DOHH2 (cell line): ENCODE results near the gene PDIK1L.
"Not testable (repeated sequence)": the region's sequence is repeated elsewhere in the genome, so short reads cannot be mapped to it uniquely, and the experiment has no call there.

Experiments
- H3F3A ChIP-seq: fragments of 200-600 bp; sonication (generic), shearing (Covaris generic); 2 replicates; pipeline ENCODE4 v1.6.0; 2016; ENCODE audit warnings: antibody characterized with exemption, mild to moderate bottlenecking; ENCODE audit not compliant: control insufficient read depth, insufficient read depth
- H3K27ac ChIP-seq: fragments of 200-600 bp; sonication (generic); 2 replicates; pipeline ENCODE4 v1.5.1; 2014; ENCODE audit warnings: low read depth, mild to moderate bottlenecking, low read length, moderate library complexity
- H3K27me3 ChIP-seq: fragments of 200-600 bp; sonication (generic); 2 replicates; pipeline ENCODE4 v1.6.1; 2014; ENCODE audit warnings: mild to moderate bottlenecking, low read length, mixed read lengths; ENCODE audit not compliant: control insufficient read depth
- H3K36me3 ChIP-seq: fragments of 200-600 bp; sonication (generic); 2 replicates; pipeline ENCODE4 v1.6.1; 2014; ENCODE audit warnings: mild to moderate bottlenecking, low read length, moderate library complexity, mixed read lengths; ENCODE audit not compliant: control insufficient read depth
- H3K4me1 ChIP-seq: fragments of 200-600 bp; sonication (generic); 2 replicates; pipeline ENCODE4 v1.6.1; 2014; ENCODE audit warnings: mild to moderate bottlenecking, low read length, mixed read lengths; ENCODE audit not compliant: control insufficient read depth
- H3K4me2 ChIP-seq: fragments of 200-600 bp; sonication (generic); 2 replicates; pipeline ENCODE4 v1.6.0; 2014; ENCODE audit warnings: mild to moderate bottlenecking, low read length, moderate library complexity
- H3K4me3 ChIP-seq: fragments of 200-600 bp; sonication (generic); 2 replicates; pipeline ENCODE4 v1.5.1; 2014; ENCODE audit warnings: mild to moderate bottlenecking, low read length, mixed read lengths
- H3K79me2 ChIP-seq: fragments of 200-600 bp; sonication (generic); 2 replicates; pipeline ENCODE4 v1.6.1; 2014; ENCODE audit warnings: mild to moderate bottlenecking, low read length, mixed read lengths; ENCODE audit not compliant: control insufficient read depth
- H3K9me2 ChIP-seq: fragments of 200-600 bp; sonication (generic); replicated peaks from 2 replicates; pipeline ENCODE4 v1.6.1; 2014; ENCODE audit warnings: mild to moderate bottlenecking, low read length, mixed read lengths; ENCODE audit not compliant: control insufficient read depth
- H3K9me3 ChIP-seq: fragments of 200-600 bp; sonication (generic); 2 replicates; pipeline ENCODE4 v1.6.1; 2014; ENCODE audit warnings: antibody characterized with exemption, low read length, mixed read lengths; ENCODE audit not compliant: control insufficient read depth, insufficient read depth
- H4K20me1 ChIP-seq: fragments of 200-600 bp; sonication (generic); 2 replicates; pipeline ENCODE4 v1.6.0; 2014; ENCODE audit warnings: low read depth, mild to moderate bottlenecking, antibody characterized with exemption, low read length, moderate library complexity; ENCODE audit not compliant: control insufficient read depth, insufficient read depth
- EZH2phosphoT487 ChIP-seq: fragments of 200-600 bp; sonication (generic); IDR thresholded peaks from 2 replicates; pipeline ENCODE4 v1.6.1; 2017; ENCODE audit warnings: borderline replicate concordance, mild to moderate bottlenecking, antibody characterized with exemption, low read length, moderate library complexity, mixed read lengths
- TF ChIP-seq, protein P1 (sequence below): fragments of 200-600 bp; sonication (generic); IDR thresholded peaks from one replicate; pipeline ENCODE4 v1.5.1; 2014; ENCODE audit warnings: antibody characterized with exemption, mild to moderate bottlenecking, low read depth, low read length; ENCODE audit not compliant: poor library complexity, severe bottlenecking

PDIK1L gene

DNA sequence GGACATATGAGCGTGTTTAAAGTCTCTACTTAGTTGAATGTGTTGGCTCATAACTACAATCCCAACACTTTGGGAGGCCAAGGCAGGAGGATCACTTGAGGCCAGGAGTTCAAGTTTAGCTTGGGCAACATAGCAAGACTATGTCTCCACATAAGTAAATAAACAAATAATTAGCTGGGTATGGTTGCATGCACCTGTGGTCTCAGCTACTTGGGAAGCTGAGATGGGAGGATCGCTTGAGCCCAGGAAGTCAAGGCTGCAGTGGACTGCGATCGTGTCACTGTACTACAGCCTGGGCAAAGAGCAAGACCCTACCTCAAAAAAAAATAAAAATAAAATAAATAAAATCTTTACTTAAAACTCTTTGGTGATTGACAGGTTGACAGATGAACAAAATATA, 13.0 kb upstream of the PDIK1L start:
- Histone ChIP-seq H3K36me3 (no peaks in the 10 kb centered on the region), H3K4me1 (no peaks in the 10 kb centered on the region), H3K27me3 (peaks cover 23% of the 10 kb centered on the region), H3K4me3 (no peak overlapping the region), H3F3A (no peaks in the 10 kb centered on the region), H3K4me2 (no peak overlapping the region), H3K9me3 (no peaks in the 10 kb centered on the region), H3K27ac (no peak overlapping the region), H3K9me2 (no peaks in the 10 kb centered on the region), H4K20me1 (no peaks in the 10 kb centered on the region), H3K79me2 (no peaks in the 10 kb centered on the region)
- TF ChIP-seq EZH2phosphoT487, result no peak
- TF ChIP-seq, protein P1, sequence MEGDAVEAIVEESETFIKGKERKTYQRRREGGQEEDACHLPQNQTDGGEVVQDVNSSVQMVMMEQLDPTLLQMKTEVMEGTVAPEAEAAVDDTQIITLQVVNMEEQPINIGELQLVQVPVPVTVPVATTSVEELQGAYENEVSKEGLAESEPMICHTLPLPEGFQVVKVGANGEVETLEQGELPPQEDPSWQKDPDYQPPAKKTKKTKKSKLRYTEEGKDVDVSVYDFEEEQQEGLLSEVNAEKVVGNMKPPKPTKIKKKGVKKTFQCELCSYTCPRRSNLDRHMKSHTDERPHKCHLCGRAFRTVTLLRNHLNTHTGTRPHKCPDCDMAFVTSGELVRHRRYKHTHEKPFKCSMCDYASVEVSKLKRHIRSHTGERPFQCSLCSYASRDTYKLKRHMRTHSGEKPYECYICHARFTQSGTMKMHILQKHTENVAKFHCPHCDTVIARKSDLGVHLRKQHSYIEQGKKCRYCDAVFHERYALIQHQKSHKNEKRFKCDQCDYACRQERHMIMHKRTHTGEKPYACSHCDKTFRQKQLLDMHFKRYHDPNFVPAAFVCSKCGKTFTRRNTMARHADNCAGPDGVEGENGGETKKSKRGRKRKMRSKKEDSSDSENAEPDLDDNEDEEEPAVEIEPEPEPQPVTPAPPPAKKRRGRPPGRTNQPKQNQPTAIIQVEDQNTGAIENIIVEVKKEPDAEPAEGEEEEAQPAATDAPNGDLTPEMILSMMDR, result no peak

DNA sequence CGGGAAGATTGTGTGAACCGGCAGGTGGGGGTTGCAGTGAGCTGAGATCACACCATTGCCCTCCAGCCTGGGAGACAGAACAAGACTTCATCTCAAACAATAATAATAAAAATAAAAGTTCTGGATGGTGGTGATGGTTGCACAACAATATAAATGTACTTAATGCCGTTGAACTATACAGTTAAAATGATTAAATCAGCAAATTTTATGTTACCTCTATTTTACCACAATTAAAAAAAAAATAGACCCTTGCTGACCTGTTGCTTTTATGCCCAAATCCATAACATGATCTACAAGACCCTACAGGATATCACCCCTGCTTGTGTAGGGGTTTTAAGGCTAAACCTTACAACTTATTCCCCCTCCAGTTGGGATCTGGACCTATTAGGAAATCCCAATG, 11.8 kb upstream of the PDIK1L start:
- no peaks in the 10 kb centered on the region for H3F3A ChIP-seq
- H3K4me1 ChIP-seq, result peaks cover 1% of the 10 kb centered on the region; the same call in 1 of the 2 replicates
- TF ChIP-seq, protein P1, result no peak
- no peak for TF ChIP-seq EZH2phosphoT487
- H3K9me3 ChIP-seq, result no peaks in the 10 kb centered on the region
- H4K20me1 ChIP-seq, result no peaks in the 10 kb centered on the region
- no peak overlapping the region for H3K4me3 ChIP-seq
- no peaks in the 10 kb centered on the region for H3K36me3 ChIP-seq
- H3K4me2 ChIP-seq, result no peak overlapping the region
- H3K27ac ChIP-seq, result no peak overlapping the region
- no peaks in the 10 kb centered on the region for H3K79me2 ChIP-seq
- H3K27me3 ChIP-seq, result peaks cover 19% of the 10 kb centered on the region
- H3K9me2 ChIP-seq, result no peaks in the 10 kb centered on the region

DNA sequence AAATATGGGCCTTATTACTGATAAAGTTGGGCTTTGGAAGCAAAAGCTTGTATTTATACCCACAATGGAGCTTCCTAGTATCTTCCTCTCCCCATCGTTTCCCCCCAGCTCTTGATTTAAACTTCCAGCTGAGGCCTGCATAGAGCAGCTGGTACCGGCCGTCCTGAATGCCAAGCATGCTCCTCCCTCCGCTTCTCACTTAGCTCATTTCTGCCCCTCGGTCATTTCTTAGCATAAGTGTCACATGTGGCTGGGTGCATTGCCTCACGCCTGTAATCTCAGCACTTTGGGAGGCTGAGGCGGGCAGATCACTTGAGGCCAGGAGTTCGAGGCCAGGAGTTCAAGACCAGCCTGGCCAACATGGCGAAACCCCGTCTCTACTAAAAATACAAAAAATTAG, 11.4 kb upstream of the PDIK1L start:
- not testable (repeated sequence) for H3K9me3 ChIP-seq, H3K4me3 ChIP-seq, H3K9me2 ChIP-seq, H3K4me2 ChIP-seq, H4K20me1 ChIP-seq, H3F3A ChIP-seq, H3K27ac ChIP-seq, H3K79me2 ChIP-seq, H3K36me3 ChIP-seq, H3K4me1 ChIP-seq
- peaks cover 17% of the 10 kb centered on the region for H3K27me3 ChIP-seq

DNA sequence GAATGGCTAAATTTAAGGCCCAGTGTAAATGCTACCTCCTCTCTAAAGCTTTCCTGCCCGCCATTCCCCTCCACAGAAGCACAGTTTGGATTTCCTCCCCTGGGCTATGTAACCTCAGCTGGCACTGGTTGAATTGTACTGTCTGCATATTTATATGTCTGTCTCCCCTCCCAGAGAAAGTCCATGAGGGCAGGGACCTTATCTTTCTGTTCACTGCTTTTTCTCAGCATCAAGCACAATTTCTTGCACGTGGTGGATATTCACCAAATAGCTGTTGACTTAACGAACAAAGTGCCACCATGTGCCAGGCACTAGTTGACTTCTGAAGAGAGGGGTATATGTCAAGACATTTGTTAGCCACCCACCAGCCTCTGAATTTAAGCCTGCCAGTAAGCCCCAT, 9.5 kb upstream of the PDIK1L start:
- Histone ChIP-seq H3K36me3 (no peaks in the 10 kb centered on the region), H3K9me3 (no peaks in the 10 kb centered on the region), H3K27me3 (peaks cover 16% of the 10 kb centered on the region), H3F3A (no peaks in the 10 kb centered on the region), H3K9me2 (no peaks in the 10 kb centered on the region), H3K4me2 (no peak overlapping the region), H3K79me2 (no peaks in the 10 kb centered on the region), H3K4me1 (peaks cover 8% of the 10 kb centered on the region), H3K4me3 (no peak overlapping the region), H4K20me1 (no peaks in the 10 kb centered on the region), H3K27ac (no peak overlapping the region)
- TF ChIP-seq, protein P1, result no peak
- TF ChIP-seq EZH2phosphoT487, result no peak
